Measurements from ENCODE around the gene GID4.

GID4 gene

DNA sequence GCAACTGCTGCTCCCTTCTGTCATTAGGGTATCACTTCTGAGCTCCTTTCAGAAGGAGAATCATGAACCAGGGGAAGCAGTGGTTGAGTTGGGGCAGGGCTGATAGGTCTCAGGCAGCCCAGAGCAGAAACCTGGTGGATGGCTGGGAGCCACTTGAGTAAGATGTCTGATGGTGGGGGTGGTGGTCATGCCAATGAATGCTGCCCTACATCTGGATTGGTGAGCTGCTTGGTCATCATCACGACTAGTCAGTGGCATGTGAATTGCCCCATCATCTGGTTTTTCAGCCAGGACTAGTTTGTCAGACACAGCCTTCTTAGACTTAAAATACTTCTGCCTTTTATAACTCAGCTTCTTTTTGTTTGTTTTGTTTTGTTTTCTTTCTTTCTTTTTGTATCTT, 2.6 kb downstream of the GID4 start:
- H3K27ac ChIP-seq: peak overlapping the region in 1 of 11 experiments; percentile 29; a peak in 1 of 22 replicates
- peak overlapping the region in 2 of 11 experiments; percentile 0 to 17; a peak in 2 of 22 replicates for H3K9ac ChIP-seq

DNA sequence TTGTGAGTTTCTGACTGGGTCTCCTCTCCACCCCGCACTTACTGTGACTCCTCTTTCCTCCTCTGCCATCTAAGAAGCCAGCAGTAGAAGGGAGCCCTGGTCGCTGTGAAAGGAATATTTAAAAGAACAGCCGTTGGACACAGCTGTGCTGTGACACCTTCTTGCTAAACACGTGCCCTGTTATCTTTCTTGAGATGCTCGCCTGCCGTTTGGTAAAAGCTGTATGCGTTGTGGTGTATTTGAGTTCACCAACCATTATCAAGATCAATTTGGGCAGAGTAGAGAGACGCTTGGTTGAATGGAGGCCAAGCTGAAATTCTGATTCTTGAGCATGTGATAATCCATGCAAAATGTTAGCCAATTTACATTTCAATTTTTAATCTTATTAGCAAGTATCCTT, 3.8 kb downstream of the GID4 start:
- H3K27ac ChIP-seq: no peak overlapping the region
- peaks cover 29 to 45% (median 33%) of the 10 kb centered on the region in 10 experiments for H3K4me1 ChIP-seq
- H3K9me3 ChIP-seq (replicated peaks in 1 of 11): no peaks in the 10 kb centered on the region
- H3K9ac ChIP-seq: peak overlapping the region in 1 of 11 experiments; percentile 26; a peak in 1 of 22 replicates
- peaks cover 28 to 41% (median 36%) of the 10 kb centered on the region in 11 experiments for H3K36me3 ChIP-seq
- no peak for TF ChIP-seq Cebpa-rat (IDR thresholded peaks at IDR 0.05)
- H3K4me3 ChIP-seq: no peak overlapping the region
- H3K27me3 ChIP-seq: no peaks in the 10 kb centered on the region
- H4K20me1 ChIP-seq: peaks cover 8 to 39% (median 27%) of the 10 kb centered on the region in 11 experiments; a peak in 15 of 22 replicates
- H3K4me2 ChIP-seq: 0 out of 22 replicates have a peak overlapping the region, but pooled peaks of 1 of the 11 experiments have one; percentile 99

More for the DNA sequence above, 2.6 kb downstream of the GID4 start:
- peak overlapping the region; percentile 56 to 99 (median 99) for H3K4me2 ChIP-seq
- peaks cover 19 to 29% (median 26%) of the 10 kb centered on the region in 11 experiments for H3K36me3 ChIP-seq
- peaks cover 41 to 57% (median 45%) of the 10 kb centered on the region in 10 experiments for H3K4me1 ChIP-seq
- no peaks in the 10 kb centered on the region for H3K9me3 ChIP-seq (replicated peaks in 1 of 11)
- no peak overlapping the region for H3K4me3 ChIP-seq
- peaks cover 13 to 50% (median 33%) of the 10 kb centered on the region in 11 experiments; a peak in 18 of 22 replicates for H4K20me1 ChIP-seq
- H3K27me3 ChIP-seq: no peaks in the 10 kb centered on the region
- TF ChIP-seq Cebpa-rat (IDR thresholded peaks at IDR 0.05): no peak

DNA sequence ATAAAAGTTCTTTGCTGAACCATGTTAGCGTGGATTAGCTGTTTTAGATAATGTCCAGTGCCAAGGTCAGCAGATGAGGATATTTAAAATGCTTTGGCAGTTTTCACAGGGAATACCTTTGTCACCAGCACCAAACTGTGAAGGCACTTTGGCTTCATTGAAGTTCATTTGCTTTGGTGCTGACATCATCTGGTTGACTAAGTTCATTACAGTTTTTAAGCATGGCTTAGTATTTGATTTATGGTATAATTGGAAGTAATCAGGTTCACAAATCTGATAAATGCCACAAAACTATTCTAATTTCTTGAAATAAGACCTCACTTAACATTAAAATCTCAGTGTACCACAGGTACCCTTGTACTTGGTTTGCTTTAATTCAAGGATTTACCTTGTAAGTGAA, 4.3 kb downstream of the GID4 start:
- peaks cover 30 to 46% (median 42%) of the 10 kb centered on the region in 11 experiments for H3K36me3 ChIP-seq
- H3K4me2 ChIP-seq: no peak overlapping the region
- no peak for TF ChIP-seq Cebpa-rat (IDR thresholded peaks at IDR 0.05)
- 0 out of 22 replicates have a peak overlapping the region, but pooled peaks of 1 of the 11 experiments have one; percentile 18 for H3K9ac ChIP-seq
- H3K4me1 ChIP-seq: peaks cover 24 to 40% (median 29%) of the 10 kb centered on the region in 10 experiments
- peaks cover 6 to 37% (median 24%) of the 10 kb centered on the region in 11 experiments; a peak in 14 of 22 replicates for H4K20me1 ChIP-seq
- H3K27me3 ChIP-seq: no peaks in the 10 kb centered on the region
- H3K9me3 ChIP-seq (replicated peaks in 1 of 11): no peaks in the 10 kb centered on the region
- H3K4me3 ChIP-seq: no peak overlapping the region
- H3K27ac ChIP-seq: no peak overlapping the region

DNA sequence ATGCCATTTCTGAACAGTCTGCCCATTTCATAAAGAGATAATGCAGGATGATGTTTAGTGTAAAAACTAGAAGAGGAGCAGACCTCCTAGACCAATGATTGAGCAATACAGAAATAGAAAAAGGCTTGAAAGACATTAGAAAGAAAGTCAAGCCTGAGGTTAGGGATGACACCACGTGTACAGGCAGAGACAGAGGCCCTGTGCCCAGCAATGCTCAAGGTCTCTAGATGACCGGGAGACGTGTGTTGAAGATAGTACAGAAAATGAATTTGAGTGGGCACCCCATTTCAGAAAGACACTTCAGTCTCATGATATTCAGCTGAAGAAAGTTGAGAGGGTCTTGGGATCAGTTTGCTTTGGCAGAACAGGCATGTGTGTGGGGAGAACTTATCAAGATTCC, 5.4 kb downstream of the GID4 start:
- Histone ChIP-seq H3K4me2 (no peak overlapping the region), H3K36me3 (peaks cover 37 to 57% (median 51%) of the 10 kb centered on the region in 11 experiments), H3K9ac (0 out of 22 replicates have a peak overlapping the region, but pooled peaks of 1 of the 11 experiments have one; percentile 14), H3K27ac (no peak overlapping the region), H3K27me3 (no peaks in the 10 kb centered on the region), H4K20me1 (peaks cover 6 to 37% (median 24%) of the 10 kb centered on the region in 11 experiments; a peak in 14 of 22 replicates), H3K4me1 (peaks cover 24 to 40% (median 29%) of the 10 kb centered on the region in 10 experiments), H3K9me3 (replicated peaks in 1 of 11) (no peaks in the 10 kb centered on the region), H3K4me3 (no peak overlapping the region)
- no peak for TF ChIP-seq Cebpa-rat (IDR thresholded peaks at IDR 0.05)

DNA sequence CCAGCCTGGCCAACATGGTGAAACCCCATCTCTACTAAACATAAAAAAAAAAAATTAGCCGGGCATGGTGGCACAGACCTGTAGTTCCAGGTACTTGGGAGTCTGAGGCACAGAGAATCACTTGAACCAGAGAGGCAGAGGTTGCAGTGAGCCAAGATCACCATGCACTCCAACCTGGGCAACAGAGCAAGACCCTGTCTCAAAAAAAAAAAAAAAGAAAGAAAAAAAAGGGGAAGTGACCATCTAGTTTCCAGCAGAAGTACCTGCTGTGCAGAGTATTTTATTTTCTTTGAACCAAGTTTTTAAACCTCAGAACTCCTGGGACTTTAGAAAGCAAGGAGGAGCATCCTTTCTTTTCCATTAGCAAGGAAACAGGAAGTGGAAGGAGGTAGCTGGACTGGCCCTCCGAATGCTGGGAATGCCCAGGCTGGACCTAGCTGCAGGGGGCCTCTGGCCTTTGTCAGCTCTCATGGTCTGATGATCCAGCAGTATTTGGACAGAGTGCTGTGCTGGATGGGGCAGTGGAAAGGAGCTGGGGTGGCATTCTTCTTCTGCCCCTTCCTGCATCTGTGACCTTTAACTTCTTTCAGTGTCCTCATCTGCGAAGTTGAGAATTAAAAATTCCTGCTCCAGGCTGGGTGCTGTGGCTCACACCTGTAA, 6.6 kb downstream of the GID4 start:
- H3K9ac ChIP-seq: no peak overlapping the region
- H3K4me2 ChIP-seq: no peak overlapping the region
- H3K9me3 ChIP-seq (replicated peaks in 1 of 11): no peaks in the 10 kb centered on the region
- no peaks in the 10 kb centered on the region for H3K27me3 ChIP-seq
- H3K36me3 ChIP-seq: peaks cover 37 to 69% (median 59%) of the 10 kb centered on the region in 11 experiments
- H3K4me1 ChIP-seq: peaks cover 15 to 33% (median 20%) of the 10 kb centered on the region in 10 experiments
- no peak overlapping the region for H3K27ac ChIP-seq
- no peak for TF ChIP-seq Cebpa-rat (IDR thresholded peaks at IDR 0.05)
- H4K20me1 ChIP-seq: peaks cover 6 to 37% (median 19%) of the 10 kb centered on the region in 11 experiments; a peak in 13 of 22 replicates
- H3K4me3 ChIP-seq: no peak overlapping the region

DNA sequence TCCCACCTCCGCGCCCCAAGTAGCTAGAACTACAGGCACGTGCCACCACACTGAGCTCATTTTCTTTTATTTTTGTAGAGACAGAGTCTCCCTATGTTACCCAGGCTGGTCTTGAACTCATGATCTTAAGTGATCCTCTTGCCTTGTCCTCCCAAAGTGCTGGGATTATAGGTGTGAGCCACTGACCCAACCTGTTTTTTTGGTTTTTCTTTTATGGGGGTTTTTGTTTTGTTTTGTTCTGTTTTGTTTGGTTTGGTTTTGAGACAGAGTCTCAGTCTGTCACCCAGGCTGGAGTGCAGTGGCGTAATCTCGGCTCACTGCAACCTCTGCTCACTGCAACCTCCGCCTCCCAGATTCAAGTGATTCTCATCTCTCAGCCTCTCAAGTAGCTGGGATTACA, 16.4 kb downstream of the GID4 start:
- Histone ChIP-seq H3K4me1 (peaks cover 6 to 25% (median 14%) of the 10 kb centered on the region in 10 experiments; a peak in 17 of 20 replicates), H3K9me3 (replicated peaks in 1 of 11) (no peaks in the 10 kb centered on the region), H4K20me1 (peaks cover 0 to 7% (median 0%) of the 10 kb centered on the region in 11 experiments; a peak in 2 of 22 replicates), H3K9ac (no peak overlapping the region), H3K27ac (no peak overlapping the region), H3K27me3 (no peaks in the 10 kb centered on the region), H3K4me2 (no peak overlapping the region), H3K36me3 (peaks cover 65 to 91% (median 71%) of the 10 kb centered on the region in 11 experiments), H3K4me3 (no peak overlapping the region)
- TF ChIP-seq Cebpa-rat (IDR thresholded peaks at IDR 0.05): no peak

DNA sequence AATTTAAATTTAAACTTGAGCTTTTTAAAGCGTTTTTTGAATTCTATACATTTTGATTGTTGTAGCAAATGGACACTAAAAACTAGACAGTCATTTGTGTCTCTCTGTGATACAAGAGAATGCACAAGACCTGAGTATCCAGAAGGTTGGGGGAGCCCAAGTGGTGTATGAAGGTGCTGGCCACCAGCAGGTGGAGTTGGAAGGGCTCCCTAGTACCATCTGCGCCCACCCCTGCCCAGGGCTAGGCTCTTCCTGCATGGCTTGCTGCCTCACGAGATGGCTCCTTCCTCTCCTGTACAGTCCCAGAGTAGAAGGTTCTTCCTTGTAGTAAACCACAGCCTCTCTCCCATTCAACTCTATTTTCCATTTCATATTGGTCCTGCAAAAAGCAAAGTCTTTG, 17.0 kb downstream of the GID4 start:
- no peak for TF ChIP-seq Cebpa-rat (IDR thresholded peaks at IDR 0.05)
- peaks cover 0 to 7% (median 0%) of the 10 kb centered on the region in 11 experiments; a peak in 2 of 22 replicates for H4K20me1 ChIP-seq
- peaks cover 6 to 22% (median 13%) of the 10 kb centered on the region in 10 experiments; a peak in 17 of 20 replicates for H3K4me1 ChIP-seq
- no peak overlapping the region for H3K9ac ChIP-seq
- H3K4me2 ChIP-seq: 0 out of 22 replicates have a peak overlapping the region, but pooled peaks of 1 of the 11 experiments have one; percentile 29
- H3K27me3 ChIP-seq: no peaks in the 10 kb centered on the region
- no peak overlapping the region for H3K4me3 ChIP-seq
- H3K27ac ChIP-seq: no peak overlapping the region
- H3K36me3 ChIP-seq: peaks cover 71 to 91% (median 77%) of the 10 kb centered on the region in 11 experiments
- H3K9me3 ChIP-seq (replicated peaks in 1 of 11): no peaks in the 10 kb centered on the region

DNA sequence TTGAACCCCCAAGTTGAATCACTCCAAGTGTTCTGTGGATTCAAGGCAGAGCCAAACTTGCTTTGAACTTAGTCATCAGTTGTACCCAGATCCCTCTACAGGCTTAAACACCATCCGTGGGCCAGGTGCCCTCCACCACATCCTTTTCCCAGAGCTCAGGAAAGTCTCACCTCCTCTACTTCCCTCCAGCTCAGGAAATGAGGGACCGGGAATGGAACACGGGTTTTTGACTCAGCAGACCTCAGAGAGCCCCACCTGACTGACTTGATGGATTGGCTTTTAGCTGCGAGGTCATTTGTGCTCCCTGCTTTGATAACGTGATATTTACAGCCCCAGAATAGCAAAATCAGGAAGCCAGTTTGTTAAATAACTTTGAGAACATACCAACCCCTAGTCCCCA, 20.1 kb downstream of the GID4 start:
- Histone ChIP-seq H4K20me1 (no peaks in the 10 kb centered on the region; a peak in 1 of 22 replicates), H3K27ac (no peak overlapping the region), H3K4me1 (peaks cover 0 to 9% (median 3%) of the 10 kb centered on the region in 10 experiments; a peak in 5 of 20 replicates), H3K27me3 (no peaks in the 10 kb centered on the region), H3K9ac (no peak overlapping the region), H3K36me3 (peaks cover 87 to 99% (median 94%) of the 10 kb centered on the region in 11 experiments), H3K9me3 (replicated peaks in 1 of 11) (no peaks in the 10 kb centered on the region), H3K4me2 (no peak overlapping the region), H3K4me3 (no peak overlapping the region)
- TF ChIP-seq Cebpa-rat (IDR thresholded peaks at IDR 0.05): no peak

DNA sequence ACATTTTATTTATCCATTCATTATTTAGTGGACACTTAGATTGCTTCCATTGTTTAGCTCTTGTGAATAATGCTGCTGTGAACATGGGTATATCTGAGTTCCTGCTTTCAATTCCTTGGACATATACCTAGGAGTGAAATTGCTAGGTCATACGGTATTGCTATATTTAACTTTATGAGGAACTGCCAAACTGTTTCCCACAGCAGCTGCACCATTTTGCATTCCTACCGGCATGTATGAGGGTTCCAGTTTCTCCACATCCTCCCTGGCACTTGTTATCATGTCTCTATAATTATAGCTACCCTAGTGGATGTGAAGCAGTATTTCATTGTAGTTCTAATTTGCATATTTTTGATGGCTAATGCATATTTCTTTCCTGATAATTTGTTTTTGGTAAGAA, 24.8 kb downstream of the GID4 start:
- TF ChIP-seq Cebpa-rat (IDR thresholded peaks at IDR 0.05): no peak
- no peaks in the 10 kb centered on the region for H4K20me1 ChIP-seq

More for the DNA sequence above, 24.8 kb downstream of the GID4 start:
- Histone ChIP-seq H3K27me3 (no peaks in the 10 kb centered on the region; a peak in 1 of 22 replicates), H3K9ac (no peak overlapping the region), H3K9me3 (replicated peaks in 1 of 11) (no peaks in the 10 kb centered on the region), H3K4me2 (no peak overlapping the region), H3K4me1 (peaks cover 0 to 5% (median 0%) of the 10 kb centered on the region in 10 experiments; a peak in 1 of 20 replicates), H3K36me3 (peaks cover 67 to 87% (median 80%) of the 10 kb centered on the region in 11 experiments), H3K27ac (no peak overlapping the region), H3K4me3 (no peak overlapping the region)
